ENCODE data around the gene NLGN2. TPM values are rescaled to one million over a fixed set of nuclear protein-coding genes. Genes with fewer than 3 reads are reported as not detected.

NLGN2 gene
- total RNA-seq, 1 donor from 2014 or later: 30.3 TPM

DNA sequence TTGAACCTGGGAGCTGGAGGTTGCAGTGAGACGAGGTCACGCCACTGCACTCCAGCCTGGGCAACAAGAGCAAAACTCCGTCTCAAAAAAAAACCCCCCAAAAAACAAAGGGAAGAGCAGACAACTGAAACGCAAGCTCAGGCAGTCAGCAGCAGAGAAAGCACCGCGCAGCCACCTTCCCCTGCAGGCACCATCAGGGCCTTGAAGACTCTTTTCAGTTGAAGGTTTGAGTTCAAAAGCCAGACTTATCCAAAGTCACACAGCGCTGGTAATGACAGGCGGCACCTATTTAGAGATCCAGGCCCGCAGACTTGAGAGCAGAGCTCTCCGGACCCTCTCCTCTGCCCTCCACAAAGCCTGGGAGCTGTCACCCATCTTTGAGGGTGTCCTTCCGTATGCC, 60.6 kb downstream of the NLGN2 start:
- Mint-ChIP-seq H3K9me3 (ENCODE audit: low read depth) (no peaks in the 10 kb centered on the region), H3K36me3 (ENCODE audit: insufficient read depth) (no peaks in the 10 kb centered on the region), H3K4me3 (ENCODE audit: low read depth) (no peak overlapping the region), H3K4me1 (ENCODE audit: low read depth) (peaks cover 4% of the 10 kb centered on the region), H3K27me3 (no peaks in the 10 kb centered on the region), H3K27ac (no peak overlapping the region)
- no peak for TF ChIP-seq CTCF (IDR thresholded peaks at IDR 0.05; ENCODE audit: unreplicated experiment)
- DNase-seq (ENCODE audit: low spot score, unreplicated experiment): no peak

DNA sequence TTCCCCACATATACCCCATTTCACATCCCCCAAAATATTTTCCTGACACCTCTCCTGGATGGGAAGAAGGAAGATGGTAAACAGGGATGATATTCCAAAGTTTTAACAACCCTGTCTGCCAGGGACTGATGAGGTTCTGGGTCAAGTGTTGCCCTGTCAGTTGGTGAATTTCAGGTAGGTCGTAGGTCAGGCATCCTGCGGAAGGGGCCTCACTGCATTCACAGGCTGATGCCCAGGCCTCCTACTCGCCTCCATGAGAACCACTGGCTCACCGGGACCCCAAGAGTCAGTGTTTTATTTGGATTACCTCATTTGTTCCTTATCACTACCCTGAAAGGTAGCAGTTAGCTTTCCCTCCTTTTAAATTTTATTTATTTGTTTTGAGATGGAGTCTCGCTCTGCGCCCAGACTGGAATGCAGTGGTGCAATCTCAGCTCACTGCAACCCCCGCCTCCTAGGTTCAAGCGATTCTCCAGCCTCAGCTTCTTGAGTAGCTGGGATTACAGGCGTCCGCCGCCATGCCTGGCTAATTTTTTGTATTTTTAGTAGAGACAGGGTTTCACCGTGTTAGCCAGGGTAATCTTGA, 61.3 kb downstream of the NLGN2 start:
- no peaks in the 10 kb centered on the region for H3K9me3 Mint-ChIP-seq (ENCODE audit: low read depth)
- DNase-seq (ENCODE audit: low spot score, unreplicated experiment): no peak
- H3K4me1 Mint-ChIP-seq (ENCODE audit: low read depth): peaks cover 4% of the 10 kb centered on the region
- TF ChIP-seq CTCF (IDR thresholded peaks at IDR 0.05; ENCODE audit: unreplicated experiment): no peak
- H3K4me3 Mint-ChIP-seq (ENCODE audit: low read depth): no peak overlapping the region
- no peaks in the 10 kb centered on the region for H3K27me3 Mint-ChIP-seq
- peak overlapping the region; percentile 29 for H3K27ac Mint-ChIP-seq
- H3K36me3 Mint-ChIP-seq (ENCODE audit: insufficient read depth): no peaks in the 10 kb centered on the region

Other genes with a start within 250 kb of the NLGN2 start
- 10.6 and 11.1 TPM in 2 replicates for gene ASGR1, start 228.5 kb upstream of the NLGN2 start, total RNA-seq
- 46.3 and 48.6 TPM in 2 replicates for gene DLG4, start 188.0 kb upstream of the NLGN2 start, total RNA-seq
- 653 and 693 TPM in 2 replicates for gene ACADVL, start 187.9 kb upstream of the NLGN2 start, total RNA-seq
- 104 TPM in 2 replicates for gene DVL2, start 173.3 kb upstream of the NLGN2 start, total RNA-seq
- 66.9 and 73.7 TPM in 2 replicates for gene PHF23, start 168.4 kb upstream of the NLGN2 start, total RNA-seq
- gene GABARAP, start 165.4 kb upstream of the NLGN2 start, total RNA-seq: 447 and 466 TPM in 2 replicates
- 134 and 137 TPM in 2 replicates for gene CTDNEP1, start 156.1 kb upstream of the NLGN2 start, total RNA-seq
- gene ELP5, start 155.6 kb upstream of the NLGN2 start, total RNA-seq: 42.3 and 45.0 TPM in 2 replicates
- gene CLDN7, start 145.4 kb upstream of the NLGN2 start, total RNA-seq: 137 and 147 TPM in 2 replicates
- gene SLC2A4, start 126.1 kb upstream of the NLGN2 start, total RNA-seq: 1.5 and 2.0 TPM in 2 replicates
- 2.7 and 4.3 TPM in 2 replicates for gene YBX2, start 113.2 kb upstream of the NLGN2 start, total RNA-seq
- 323 and 338 TPM in 2 replicates for gene EIF5A, start 100.2 kb upstream of the NLGN2 start, total RNA-seq
- gene GPS2, start 92.5 kb upstream of the NLGN2 start, total RNA-seq: 77.1 and 81.1 TPM in 2 replicates
- gene NEURL4, start 78.5 kb upstream of the NLGN2 start, total RNA-seq: 75.2 TPM in 2 replicates
- gene ACAP1, start 71.3 kb upstream of the NLGN2 start, total RNA-seq: 1.0 TPM in 1 of 2 replicates, not detected in the other
- 11.3 and 12.4 TPM in 2 replicates for gene KCTD11, start 55.7 kb upstream of the NLGN2 start, total RNA-seq
- not detected in 2 replicates for gene TMEM95, start 52.7 kb upstream of the NLGN2 start, total RNA-seq
- gene TNK1, start 26.8 kb upstream of the NLGN2 start, total RNA-seq: 9.1 and 13.4 TPM in 2 replicates
- gene PLSCR3, start 13.3 kb upstream of the NLGN2 start, total RNA-seq: 35.5 and 37.9 TPM in 2 replicates
- gene TMEM256, start 3.7 kb upstream of the NLGN2 start, total RNA-seq: 89.2 and 102 TPM in 2 replicates
- not detected in 2 replicates for gene SPEM1, start 12.5 kb downstream of the NLGN2 start, total RNA-seq
- gene SPEM2, start 17.8 kb downstream of the NLGN2 start, total RNA-seq: not detected in 2 replicates
- gene SPEM3, start 21.0 kb downstream of the NLGN2 start, total RNA-seq: not detected in 2 replicates
- gene TMEM102, start 27.6 kb downstream of the NLGN2 start, total RNA-seq: 8.1 and 10.0 TPM in 2 replicates
- gene FGF11, start 31.7 kb downstream of the NLGN2 start, total RNA-seq: 4.5 and 5.1 TPM in 2 replicates
- gene CHRNB1, start 37.2 kb downstream of the NLGN2 start, total RNA-seq: 17.2 and 19.1 TPM in 2 replicates
- 26.8 and 28.4 TPM in 2 replicates for gene ZBTB4, start 71.8 kb downstream of the NLGN2 start, total RNA-seq
- gene SLC35G6, start 73.6 kb downstream of the NLGN2 start, total RNA-seq: not detected in 2 replicates
- 195 and 210 TPM in 2 replicates for gene POLR2A, start 76.5 kb downstream of the NLGN2 start, total RNA-seq
- 9.4 and 10.7 TPM in 2 replicates for gene TNFSF12, start 141.2 kb downstream of the NLGN2 start, total RNA-seq
- 4.1 and 4.7 TPM in 2 replicates for gene TNFSF13, start 150.9 kb downstream of the NLGN2 start, total RNA-seq
- 58.2 and 62.5 TPM in 2 replicates for gene SENP3, start 154.1 kb downstream of the NLGN2 start, total RNA-seq
- gene CD68, start 171.8 kb downstream of the NLGN2 start, total RNA-seq: not detected in 2 replicates
- 71.4 and 71.9 TPM in 2 replicates for gene MPDU1, start 176.0 kb downstream of the NLGN2 start, total RNA-seq
- 0.93 and 1.0 TPM in 2 replicates for gene SOX15, start 182.2 kb downstream of the NLGN2 start, total RNA-seq
- gene FXR2, start 207.1 kb downstream of the NLGN2 start, total RNA-seq: 53.6 and 61.4 TPM in 2 replicates
- 108 and 120 TPM in 2 replicates for gene SAT2, start 220.0 kb downstream of the NLGN2 start, total RNA-seq
- 5.1 and 5.9 TPM in 2 replicates for gene SHBG, start 222.3 kb downstream of the NLGN2 start, total RNA-seq
- gene ATP1B2, start 243.1 kb downstream of the NLGN2 start, total RNA-seq: 1.5 and 2.1 TPM in 2 replicates